HK-2 (cell line): ENCODE measurements around the gene SLC35G6.
"Not testable (repeated sequence)": the region's sequence is repeated elsewhere in the genome, so short reads cannot be mapped to it uniquely, and the experiment has no call there.

ENCODE experiments used
- DNase-seq: peaks from one replicate; pipeline ENCODE4 v3.0.0-alpha.2; 2018; ENCODE audit not compliant: unreplicated experiment

The SLC35G6 gene

GRCh38 chr17:7481275-7481674 is at the start of gene SLC35G6:
SLC35G6 (plus strand) TSS chr17:7481446; CDS start chr17:7481517, 71 bp downstream.
- not testable (repeated sequence) for DNase-seq

GRCh38 chr17:7432296-7432695 is 49.0 kb upstream of the SLC35G6 start:
- DNase-seq, result no peak

GRCh38 chr17:7435676-7436555 is 45.3 kb upstream of the SLC35G6 start:
- peak; percentile 68 for DNase-seq

GRCh38 chr17:7436556-7437368 is 44.5 kb upstream of the SLC35G6 start:
- peak; percentile 73 for DNase-seq

GRCh38 chr17:7437369-7437863 is 43.8 kb upstream of the SLC35G6 start:
- no peak for DNase-seq

GRCh38 chr17:7437950-7438614 is 43.2 kb upstream of the SLC35G6 start:
- no peak for DNase-seq

- no peak for DNase-seq
Observed at GRCh38 chr17:7438656-7439460, 42.4 kb upstream of the SLC35G6 start.

- no peak for DNase-seq
Observed at GRCh38 chr17:7439462-7440112, 41.7 kb upstream of the SLC35G6 start, which contains the start of gene FGF11. FGF11 (plus strand) TSS chr17:7439512; CDS start chr17:7439621, 109 bp downstream.

GRCh38 chr17:7440113-7440833 is 41.0 kb upstream of the SLC35G6 start:
- peak; percentile 78 for DNase-seq

GRCh38 chr17:7440834-7441195 is 40.4 kb upstream of the SLC35G6 start:
- peak; percentile 85 for DNase-seq

- no peak for DNase-seq
Observed at GRCh38 chr17:7441266-7441665, 40.0 kb upstream of the SLC35G6 start.

GRCh38 chr17:7442142-7442541 is 39.1 kb upstream of the SLC35G6 start:
- no peak for DNase-seq

GRCh38 chr17:7443499-7444485 is 37.5 kb upstream of the SLC35G6 start:
- no peak for DNase-seq

GRCh38 chr17:7444682-7445618 is 36.3 kb upstream of the SLC35G6 start, which contains the start of gene CHRNB1:
CHRNB1 (plus strand) TSS chr17:7445061; CDS start chr17:7445128, 67 bp downstream.
- peak; percentile 55 for DNase-seq

- DNase-seq, result peak; percentile 49
Observed at GRCh38 chr17:7445619-7445968, 35.7 kb upstream of the SLC35G6 start.

GRCh38 chr17:7448461-7448860 is 32.8 kb upstream of the SLC35G6 start:
- DNase-seq, result no peak

- no peak for DNase-seq
Observed at GRCh38 chr17:7459961-7460545, 21.2 kb upstream of the SLC35G6 start.
